PC-3 (cell line): Measurements from ENCODE around the gene TEX36.

Source experiments
- EZH2 ChIP-seq: fragments of 300-600 bp; sonication (generic); IDR thresholded peaks from one replicate; pipeline ENCODE4 v1.6.1; 2017; ENCODE audit warnings: antibody characterized with exemption, mild to moderate bottlenecking, low read length; ENCODE audit not compliant: unreplicated experiment
- EZH2phosphoT487 ChIP-seq: fragments of 300-600 bp; sonication (generic); IDR thresholded peaks from 2 replicates; pipeline ENCODE4 v1.6.1; 2018; ENCODE audit warnings: mild to moderate bottlenecking, antibody characterized with exemption, low read length, borderline replicate concordance
- TF ChIP-seq, protein P1 (sequence below): fragments of 300-600 bp; sonication (generic); conservative IDR thresholded peaks from 2 replicates; pipeline ENCODE4 v1.5.1; 2017; ENCODE audit warnings: antibody characterized with exemption, low read depth, mild to moderate bottlenecking, low read length

DNA sequence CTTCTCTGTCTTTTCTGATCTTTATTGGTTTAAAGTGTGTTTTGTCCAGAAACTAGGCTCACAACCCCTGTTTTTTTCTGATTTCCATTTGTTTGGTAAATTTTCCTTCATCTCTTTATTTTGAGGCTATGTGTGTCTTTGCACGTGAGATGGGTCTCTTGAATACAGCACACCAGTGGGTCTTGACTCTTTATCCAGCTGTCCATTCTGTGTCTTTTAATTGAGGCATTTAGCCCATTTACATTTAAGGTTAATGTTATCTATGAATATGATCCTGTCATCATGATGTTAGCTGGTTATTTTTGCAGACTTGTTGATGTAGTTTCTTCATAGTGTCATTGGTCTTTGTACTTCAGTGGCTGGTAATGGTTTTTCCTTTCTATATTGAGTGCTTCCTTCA, 10.1 kb downstream of the TEX36 start:
- TF ChIP-seq, protein P1, sequence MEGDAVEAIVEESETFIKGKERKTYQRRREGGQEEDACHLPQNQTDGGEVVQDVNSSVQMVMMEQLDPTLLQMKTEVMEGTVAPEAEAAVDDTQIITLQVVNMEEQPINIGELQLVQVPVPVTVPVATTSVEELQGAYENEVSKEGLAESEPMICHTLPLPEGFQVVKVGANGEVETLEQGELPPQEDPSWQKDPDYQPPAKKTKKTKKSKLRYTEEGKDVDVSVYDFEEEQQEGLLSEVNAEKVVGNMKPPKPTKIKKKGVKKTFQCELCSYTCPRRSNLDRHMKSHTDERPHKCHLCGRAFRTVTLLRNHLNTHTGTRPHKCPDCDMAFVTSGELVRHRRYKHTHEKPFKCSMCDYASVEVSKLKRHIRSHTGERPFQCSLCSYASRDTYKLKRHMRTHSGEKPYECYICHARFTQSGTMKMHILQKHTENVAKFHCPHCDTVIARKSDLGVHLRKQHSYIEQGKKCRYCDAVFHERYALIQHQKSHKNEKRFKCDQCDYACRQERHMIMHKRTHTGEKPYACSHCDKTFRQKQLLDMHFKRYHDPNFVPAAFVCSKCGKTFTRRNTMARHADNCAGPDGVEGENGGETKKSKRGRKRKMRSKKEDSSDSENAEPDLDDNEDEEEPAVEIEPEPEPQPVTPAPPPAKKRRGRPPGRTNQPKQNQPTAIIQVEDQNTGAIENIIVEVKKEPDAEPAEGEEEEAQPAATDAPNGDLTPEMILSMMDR, result no peak
- TF ChIP-seq EZH2 (no peak), EZH2phosphoT487 (no peak)
